Lower lobe of right lung (tissue), 2 donors: ENCODE data around the gene DZIP1. TPM values are rescaled to one million over a fixed set of nuclear protein-coding genes. Genes with fewer than 3 reads are reported as not detected.
"Not testable (repeated sequence)": the region's sequence is repeated elsewhere in the genome, so short reads cannot be mapped to it uniquely, and the experiment has no call there.

Experiments used
- ATAC-seq, 2 donors: fragments of 200-7000 bp; cut with Tn5 transposase; one replicate each; pipeline ENCODE4 v1.9.1; 2020 to 2022; ENCODE audit warnings: mild to moderate bottlenecking in 2 of 2, moderate library complexity in 2 of 2
- DNase-seq: peaks from one replicate; pipeline ENCODE4 v3.0.0-alpha.2; 2020
- H3K27ac ChIP-seq: fragments of 200-600 bp; one replicate; pipeline ENCODE4 v1.8.0; 2022
- H3K27me3 ChIP-seq: fragments of 200-600 bp; one replicate; pipeline ENCODE4 v1.8.0; 2022; ENCODE audit warnings: low read depth
- H3K36me3 ChIP-seq: fragments of 200-600 bp; one replicate; pipeline ENCODE4 v1.8.0; 2022; ENCODE audit warnings: mild to moderate bottlenecking
- H3K4me1 ChIP-seq: fragments of 200-600 bp; one replicate; pipeline ENCODE4 v1.8.0; 2022
- H3K4me3 ChIP-seq: fragments of 200-600 bp; one replicate; pipeline ENCODE4 v1.8.0; 2022; ENCODE audit warnings: mild to moderate bottlenecking
- H3K9me3 ChIP-seq: fragments of 200-600 bp; one replicate; pipeline ENCODE4 v1.8.0; 2022
- intact Hi-C: fragments of 100-400 bp; cut with DNase I; formaldehyde crosslinking; loops from one replicate; pipeline ENCODE4 v1.11.0; 2022
- total RNA-seq: library from RNA; stranded (reverse); fragmentation: NEBNext Ultra II Directional; extraction: Animal tissue kit (Norgen Biotek cat#: 25700); gene quantifications from one replicate; pipeline ENCODE4 v1.2.1, GENCODE V29; 2021
- TF ChIP-seq, protein P1 (sequence below): fragments of 200-600 bp; IDR thresholded peaks from one replicate; pipeline ENCODE4 v1.8.0; 2022; ENCODE audit warnings: antibody characterized with exemption, mild to moderate bottlenecking
- donor health status: DM: no; HTN: yes; CAD: no; lungs with severe emphysema.

The DZIP1 gene
- total RNA-seq, 1 donor from 2014 or later, result 9.0 TPM

DNA sequence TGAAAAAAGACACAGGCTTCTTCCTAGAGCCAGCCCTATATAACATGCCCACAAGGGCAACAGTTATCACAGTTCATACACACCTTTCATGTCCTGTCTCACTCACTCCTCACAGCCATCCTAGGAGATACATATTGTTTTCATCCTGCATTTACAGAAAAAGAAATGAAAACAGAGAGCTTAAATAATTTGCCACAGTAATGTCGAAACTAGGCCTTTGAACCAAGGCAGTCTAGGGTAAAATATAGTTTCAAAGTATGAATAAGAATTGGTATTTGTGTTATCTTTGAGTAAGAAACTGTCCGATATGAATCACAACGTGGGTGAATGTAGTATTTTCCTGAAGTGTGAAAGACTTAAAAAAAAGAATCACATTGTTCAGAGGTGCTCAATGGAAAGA, 65.2 kb downstream of the DZIP1 start:
- no peak overlapping the region for H3K4me3 ChIP-seq
- no peaks in the 10 kb centered on the region for H3K9me3 ChIP-seq
- no peaks in the 10 kb centered on the region for H3K36me3 ChIP-seq
- H3K4me1 ChIP-seq, result no peaks in the 10 kb centered on the region
- no peak for DNase-seq
- H3K27me3 ChIP-seq, result no peaks in the 10 kb centered on the region
- no peak for ATAC-seq
- TF ChIP-seq, protein P1, sequence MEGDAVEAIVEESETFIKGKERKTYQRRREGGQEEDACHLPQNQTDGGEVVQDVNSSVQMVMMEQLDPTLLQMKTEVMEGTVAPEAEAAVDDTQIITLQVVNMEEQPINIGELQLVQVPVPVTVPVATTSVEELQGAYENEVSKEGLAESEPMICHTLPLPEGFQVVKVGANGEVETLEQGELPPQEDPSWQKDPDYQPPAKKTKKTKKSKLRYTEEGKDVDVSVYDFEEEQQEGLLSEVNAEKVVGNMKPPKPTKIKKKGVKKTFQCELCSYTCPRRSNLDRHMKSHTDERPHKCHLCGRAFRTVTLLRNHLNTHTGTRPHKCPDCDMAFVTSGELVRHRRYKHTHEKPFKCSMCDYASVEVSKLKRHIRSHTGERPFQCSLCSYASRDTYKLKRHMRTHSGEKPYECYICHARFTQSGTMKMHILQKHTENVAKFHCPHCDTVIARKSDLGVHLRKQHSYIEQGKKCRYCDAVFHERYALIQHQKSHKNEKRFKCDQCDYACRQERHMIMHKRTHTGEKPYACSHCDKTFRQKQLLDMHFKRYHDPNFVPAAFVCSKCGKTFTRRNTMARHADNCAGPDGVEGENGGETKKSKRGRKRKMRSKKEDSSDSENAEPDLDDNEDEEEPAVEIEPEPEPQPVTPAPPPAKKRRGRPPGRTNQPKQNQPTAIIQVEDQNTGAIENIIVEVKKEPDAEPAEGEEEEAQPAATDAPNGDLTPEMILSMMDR, result no peak
- intact Hi-C loops, result no loop called here
- H3K27ac ChIP-seq, result no peak overlapping the region

DNA sequence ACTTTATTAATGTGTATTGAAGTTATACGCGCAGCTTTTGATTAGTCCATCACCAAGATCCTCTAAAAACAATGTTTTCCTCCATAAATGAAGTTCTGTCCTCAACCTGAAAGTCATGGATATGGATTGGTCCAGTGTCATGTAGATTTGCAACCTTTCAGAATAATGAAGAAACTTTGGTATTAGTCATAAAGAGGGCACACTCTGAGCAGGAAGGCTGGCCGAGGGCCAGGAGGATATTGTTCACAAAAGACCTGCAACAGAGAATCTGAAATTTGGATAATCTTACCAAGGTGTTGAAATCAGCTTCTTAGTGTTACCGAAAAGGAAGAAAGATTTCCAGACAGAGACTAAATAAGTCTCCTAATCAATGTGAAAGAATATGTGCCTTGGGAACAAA, 71.3 kb downstream of the DZIP1 start:
- intact Hi-C loops, result no loop called here
- ATAC-seq (no peak), DNase-seq (no peak)
- Histone ChIP-seq H3K9me3 (no peaks in the 10 kb centered on the region), H3K36me3 (no peaks in the 10 kb centered on the region), H3K4me3 (no peak overlapping the region), H3K4me1 (no peaks in the 10 kb centered on the region), H3K27me3 (no peaks in the 10 kb centered on the region), H3K27ac (no peak overlapping the region)
- TF ChIP-seq, protein P1, result no peak

DNA sequence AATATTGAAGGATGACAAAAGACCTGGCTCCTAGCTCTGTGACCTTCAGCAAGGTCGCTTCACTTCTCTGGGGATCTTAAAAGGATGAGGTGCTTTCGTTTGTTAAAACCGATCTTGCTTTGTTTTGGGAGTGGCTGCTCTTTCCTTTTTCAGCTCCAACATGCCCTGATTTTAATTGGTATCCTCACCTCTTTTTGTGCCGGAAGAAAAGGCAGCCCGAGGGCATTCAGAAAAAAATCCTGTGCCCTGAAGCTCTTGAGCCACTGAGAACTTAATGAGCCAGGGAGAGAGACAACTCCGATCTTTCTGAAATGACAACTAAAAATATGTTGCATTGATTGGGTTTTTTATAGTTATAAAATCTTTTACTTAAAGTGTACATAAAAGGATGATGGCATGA, 72.6 kb downstream of the DZIP1 start:
- Histone ChIP-seq H3K4me3 (no peak overlapping the region), H3K9me3 (no peaks in the 10 kb centered on the region), H3K4me1 (no peaks in the 10 kb centered on the region), H3K27ac (no peak overlapping the region), H3K27me3 (no peaks in the 10 kb centered on the region), H3K36me3 (no peaks in the 10 kb centered on the region)
- DNase-seq, result no peak
- TF ChIP-seq, protein P1, result no peak
- intact Hi-C loops, result no loop called here
- no peak for ATAC-seq

DNA sequence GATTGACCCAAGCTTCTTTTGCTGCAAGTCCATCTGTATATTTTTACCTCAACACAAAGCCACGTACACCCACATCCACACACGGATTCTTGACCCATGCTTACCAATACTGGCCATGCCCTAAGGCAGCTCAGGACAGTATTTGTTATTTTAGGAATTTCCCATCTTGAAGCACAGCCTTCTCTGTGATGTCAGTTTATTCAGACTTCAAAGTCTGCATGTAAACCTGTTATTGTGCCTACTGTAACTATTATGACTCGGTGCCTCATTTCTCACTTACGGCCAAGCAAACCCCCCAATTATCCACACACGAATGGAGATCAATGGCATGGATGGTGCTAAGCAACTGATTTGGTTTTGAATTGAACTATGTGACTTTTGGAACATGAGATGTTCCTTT, 74.5 kb downstream of the DZIP1 start:
- Histone ChIP-seq H3K4me1 (no peaks in the 10 kb centered on the region), H3K9me3 (no peaks in the 10 kb centered on the region), H3K36me3 (no peaks in the 10 kb centered on the region), H3K27ac (no peak overlapping the region), H3K27me3 (no peaks in the 10 kb centered on the region), H3K4me3 (no peak overlapping the region)
- intact Hi-C loops, result no loop called here
- DNase-seq (no peak), ATAC-seq (no peak)
- TF ChIP-seq, protein P1, result no peak

DNA sequence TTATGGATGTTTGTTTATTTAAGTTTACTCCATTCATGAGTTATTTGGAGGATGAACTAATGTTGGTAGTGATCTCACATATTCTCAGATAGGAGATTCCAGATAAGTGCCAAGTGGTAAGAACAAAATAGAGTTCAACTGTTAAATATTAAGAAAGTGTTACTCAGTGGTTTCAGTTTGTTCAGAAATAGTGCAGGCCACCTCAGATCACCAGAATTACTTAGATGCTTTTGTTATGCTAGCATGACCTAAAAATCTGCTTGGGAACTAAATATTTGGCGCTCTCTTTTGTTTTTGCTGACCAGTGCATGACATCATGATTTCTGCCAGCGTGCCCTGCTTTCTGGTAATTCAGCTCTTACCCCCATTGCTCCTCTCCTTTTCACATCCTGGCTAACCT, 76.4 kb downstream of the DZIP1 start:
- ATAC-seq, result no peak
- H3K4me3 ChIP-seq, result no peak overlapping the region
- TF ChIP-seq, protein P1, result no peak
- no peak for DNase-seq
- no peaks in the 10 kb centered on the region for H3K27me3 ChIP-seq
- no peaks in the 10 kb centered on the region for H3K9me3 ChIP-seq
- no peak overlapping the region for H3K27ac ChIP-seq
- H3K4me1 ChIP-seq, result no peaks in the 10 kb centered on the region
- H3K36me3 ChIP-seq, result no peaks in the 10 kb centered on the region
- intact Hi-C loops, result no loop called here

DNA sequence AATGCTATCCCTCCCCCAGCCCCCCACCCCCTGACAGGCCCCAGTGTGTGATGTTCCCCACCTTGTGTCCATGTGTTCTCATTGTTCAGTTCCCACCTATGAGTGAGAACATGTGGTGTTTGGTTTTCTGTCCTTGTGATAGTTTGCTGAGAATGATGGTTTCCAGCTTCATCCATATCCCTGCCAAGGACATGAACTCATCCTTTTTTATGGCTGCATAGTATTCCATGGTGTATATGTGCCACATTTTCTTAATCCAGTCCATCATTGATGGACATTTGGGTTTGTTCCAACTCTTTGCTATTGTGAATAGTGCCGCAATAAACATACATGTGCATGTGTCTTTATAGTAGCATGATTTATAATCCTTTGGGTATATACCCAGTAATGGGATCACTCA, 78.7 kb downstream of the DZIP1 start:
- H3K4me1 ChIP-seq, H3K4me3 ChIP-seq, DNase-seq, ATAC-seq, H3K27me3 ChIP-seq, intact Hi-C loops, H3K27ac ChIP-seq, H3K9me3 ChIP-seq, H3K36me3 ChIP-seq: not testable (repeated sequence)
